HG03342 (cell line): ENCODE results near the gene CTDNEP1.

ENCODE experiments used
- ATAC-seq: cut with Tn5 transposase; IDR thresholded peaks from one replicate; pipeline ENCODE4 v1.9.1; 2021; ENCODE audit warnings: mild to moderate bottlenecking, moderate library complexity; ENCODE audit not compliant: unreplicated experiment

Gene CTDNEP1

DNA sequence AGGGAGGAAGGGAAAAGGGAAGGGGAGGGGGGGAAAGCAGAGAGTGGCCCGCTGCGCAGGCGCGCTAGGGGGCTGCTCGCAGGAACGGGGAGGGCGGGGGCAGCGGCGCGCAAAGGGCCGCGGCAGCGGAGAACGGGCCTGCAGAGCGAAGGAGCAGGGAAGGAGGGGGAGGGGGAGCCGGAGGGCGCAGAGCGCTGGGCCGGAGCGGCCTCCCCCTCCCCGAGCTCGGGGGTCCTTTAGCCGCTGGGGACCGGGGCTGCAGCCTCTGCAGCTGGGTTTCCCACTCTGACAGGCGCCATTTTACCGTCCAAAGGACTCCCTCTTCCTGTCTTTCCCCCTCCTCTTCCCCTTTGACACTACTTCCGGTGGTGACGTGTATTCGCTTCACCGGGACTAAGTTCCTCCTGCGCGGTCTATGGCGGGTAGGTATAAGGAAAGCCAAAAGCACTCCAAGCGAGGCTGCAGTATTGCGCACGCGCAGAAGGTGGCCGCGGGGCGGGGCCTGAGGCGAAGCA is at the start of gene CTDNEP1:
Gene CTDNEP1, minus strand, starts transcription at position 74 of the 515 bp plus-strand sequence. CDS start 438 bp downstream, outside the sequence.
- ATAC-seq: peak; percentile 74

DNA sequence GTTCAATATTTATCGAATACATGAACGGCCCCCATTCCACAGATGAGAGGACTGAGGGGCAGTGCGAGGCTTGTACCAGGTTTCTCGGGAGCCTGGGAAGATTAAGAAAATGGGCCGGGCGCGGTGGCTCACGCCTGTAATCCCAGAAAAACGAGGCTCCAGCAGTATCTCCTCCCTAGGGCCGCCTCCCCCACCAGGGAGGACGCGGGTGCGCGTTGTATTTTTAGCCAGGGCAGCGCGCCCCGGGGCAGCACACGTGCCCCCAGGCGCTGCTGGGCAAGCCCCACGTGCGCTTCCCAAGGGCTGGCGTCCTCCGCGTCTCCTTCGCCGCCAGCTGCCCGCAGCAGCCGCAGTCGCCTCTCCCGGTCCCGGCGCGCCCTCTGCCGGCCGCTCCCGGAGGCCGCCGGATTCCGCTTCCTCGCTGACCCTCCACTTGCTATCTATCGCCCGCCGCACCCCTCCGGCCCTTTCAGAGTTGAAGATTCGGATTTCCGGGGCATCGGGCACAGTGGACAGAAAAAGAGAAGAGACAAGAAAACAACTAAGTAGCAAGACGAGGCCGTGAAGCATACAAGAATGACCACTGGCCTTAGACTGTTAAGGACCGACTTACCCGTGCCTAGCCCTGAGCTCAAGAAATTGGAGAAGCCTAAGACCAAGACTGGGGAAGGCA is 44.8 kb upstream of the CTDNEP1 start:
- no peak for ATAC-seq

DNA sequence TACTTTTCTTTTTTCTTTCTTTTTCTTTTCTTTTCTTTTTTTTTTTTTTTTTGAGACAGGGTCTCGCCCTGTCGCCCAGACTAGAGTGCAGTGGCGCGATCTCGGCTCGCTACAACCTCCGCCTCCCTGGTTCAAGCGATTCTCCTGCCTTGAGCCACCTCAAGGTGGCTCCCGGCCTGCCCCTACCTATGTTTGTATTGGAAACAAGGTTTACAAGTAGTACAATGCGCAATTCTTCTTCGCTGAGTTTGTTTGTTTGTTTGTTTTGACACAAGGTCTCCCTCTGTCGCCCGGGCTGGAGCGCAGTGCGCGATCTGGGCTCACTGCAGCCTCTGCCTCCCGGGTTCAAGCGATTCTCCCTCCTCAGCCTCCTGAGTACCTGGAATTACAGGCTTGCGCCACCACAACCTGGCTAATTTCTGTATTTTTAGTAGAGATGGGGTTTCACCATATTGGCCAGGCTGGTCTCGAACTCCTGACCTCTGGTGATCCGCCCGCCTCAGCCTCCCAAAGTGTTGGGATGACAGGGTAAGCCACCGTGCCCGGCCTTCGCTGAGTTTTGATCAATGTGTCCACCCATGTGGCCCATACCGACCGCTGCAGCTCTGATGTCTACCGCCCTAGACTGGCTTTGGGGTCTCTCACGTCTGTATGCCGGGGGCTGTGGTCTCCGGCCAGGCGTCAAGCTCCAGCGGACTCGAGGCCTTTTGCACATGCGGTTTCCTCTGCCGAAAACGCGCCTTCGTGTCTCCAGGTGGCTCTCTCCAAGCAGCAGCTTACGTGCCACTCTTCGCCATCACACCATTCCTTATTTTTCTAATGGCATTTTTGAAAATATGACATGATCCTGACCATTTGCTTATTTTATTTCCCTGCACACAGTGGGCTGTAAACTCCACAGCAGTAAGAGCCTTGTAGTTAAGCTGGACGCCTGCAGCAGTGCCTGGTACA is 44.0 kb upstream of the CTDNEP1 start:
- ATAC-seq: no peak

DNA sequence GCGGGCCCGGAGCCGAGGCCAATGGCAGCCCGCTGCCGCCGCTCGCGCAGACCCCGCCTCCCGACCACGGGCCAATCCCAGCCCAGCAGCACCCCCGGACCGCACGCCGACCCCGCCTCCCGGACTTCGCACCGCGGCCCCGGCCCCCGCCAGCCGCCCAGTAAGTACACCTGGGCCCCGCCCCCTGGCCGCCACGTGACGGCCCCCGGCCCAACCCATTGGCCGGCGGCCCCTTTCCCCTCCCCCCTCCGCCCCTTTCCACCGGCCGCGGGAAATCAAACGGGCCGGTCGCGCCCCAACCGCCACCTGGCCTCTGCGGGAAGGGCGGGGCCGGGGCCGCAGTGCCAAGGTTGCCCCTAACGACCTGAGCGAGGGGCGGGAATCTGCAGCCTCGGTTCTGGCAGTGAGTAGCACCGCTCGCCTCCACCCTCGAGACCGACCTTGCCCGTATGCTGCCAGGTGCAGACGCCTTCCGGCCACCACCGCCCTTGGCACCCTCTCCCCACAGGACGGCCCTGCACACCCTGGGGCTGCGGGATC is 43.1 kb upstream of the CTDNEP1 start, which contains the start of gene YBX2:
Gene YBX2, minus strand, starts transcription at position 26 of the 540 bp plus-strand sequence. CDS start 139 bp downstream, outside the sequence.
- no peak for ATAC-seq

DNA sequence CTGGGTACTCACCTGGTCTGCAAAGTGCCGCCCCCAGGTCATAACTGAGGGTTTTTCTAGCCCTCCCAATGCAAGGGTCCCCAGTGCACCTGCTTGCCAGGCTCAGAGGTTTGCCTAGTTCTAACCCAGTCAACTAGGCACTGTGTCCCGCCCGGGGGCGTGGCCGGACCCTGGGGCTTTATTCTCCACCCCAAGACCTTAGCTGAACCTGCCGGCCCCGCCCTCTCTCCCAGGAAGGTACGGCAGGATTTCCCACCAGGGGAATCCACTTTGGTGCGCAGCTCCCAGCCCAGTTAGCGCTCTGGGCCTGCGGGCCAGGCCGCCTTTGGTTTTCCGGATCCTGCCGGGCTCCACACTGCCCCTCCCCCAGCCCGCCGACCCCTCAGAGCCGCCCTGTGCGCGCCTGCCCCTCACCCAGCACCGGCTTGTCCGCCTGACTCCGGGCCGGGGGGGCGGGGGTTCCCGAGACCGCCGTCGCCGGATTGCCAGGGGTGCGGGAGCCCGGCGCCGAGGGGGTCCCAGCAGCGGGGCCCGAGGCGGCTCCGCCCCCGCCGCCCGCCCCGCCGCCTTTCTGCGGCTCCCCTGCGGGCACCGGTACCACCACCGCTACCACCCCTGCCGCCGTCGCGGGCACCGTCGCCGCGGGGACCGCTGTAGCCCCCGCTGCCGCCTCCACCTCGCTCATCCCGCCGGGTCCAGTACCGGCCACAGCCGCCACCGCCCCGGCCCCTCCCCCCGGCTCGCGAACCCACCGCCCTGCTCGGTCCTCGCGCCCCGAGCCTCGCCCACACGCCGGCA is 42.5 kb upstream of the CTDNEP1 start:
- no peak for ATAC-seq

DNA sequence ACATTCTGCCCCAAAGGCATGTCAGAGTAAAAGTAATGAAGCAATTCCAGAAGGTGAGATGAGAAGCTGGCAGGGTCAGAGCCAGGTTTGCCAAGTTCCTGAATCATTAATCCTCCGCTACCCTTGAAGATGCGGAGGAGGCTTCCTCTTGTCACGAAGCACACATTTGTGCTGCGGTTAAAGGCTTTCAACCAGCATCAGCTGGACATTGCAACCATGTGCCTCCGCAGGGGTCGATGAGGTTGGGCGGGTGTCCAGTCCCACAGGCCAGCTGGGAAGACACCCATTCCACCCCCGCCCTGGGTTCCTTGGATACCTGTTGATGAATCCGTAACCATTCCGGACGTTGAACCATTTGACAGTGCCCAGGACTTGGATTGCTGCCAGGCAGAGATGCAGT is 41.6 kb upstream of the CTDNEP1 start:
- ATAC-seq: no peak

DNA sequence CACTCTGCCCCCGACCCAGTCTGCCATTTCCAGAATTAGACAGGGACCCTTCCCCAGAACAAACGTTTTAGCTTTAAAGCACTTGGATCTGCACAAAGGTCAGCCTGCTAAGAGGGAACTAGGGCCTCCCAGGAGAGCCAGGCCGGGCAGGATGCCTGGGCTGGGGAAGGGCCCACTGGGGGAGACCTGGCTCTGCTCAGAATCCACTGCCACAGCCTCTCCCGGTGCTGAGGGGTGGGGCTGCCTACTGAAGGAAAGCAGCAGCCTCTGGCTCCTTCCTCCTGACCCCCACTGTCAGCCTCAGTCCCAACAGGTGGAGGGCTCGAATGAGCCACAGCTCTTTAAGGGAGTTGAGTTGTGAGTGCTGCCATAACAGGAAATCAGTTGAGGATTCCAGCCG is 41.2 kb upstream of the CTDNEP1 start:
- ATAC-seq: no peak

DNA sequence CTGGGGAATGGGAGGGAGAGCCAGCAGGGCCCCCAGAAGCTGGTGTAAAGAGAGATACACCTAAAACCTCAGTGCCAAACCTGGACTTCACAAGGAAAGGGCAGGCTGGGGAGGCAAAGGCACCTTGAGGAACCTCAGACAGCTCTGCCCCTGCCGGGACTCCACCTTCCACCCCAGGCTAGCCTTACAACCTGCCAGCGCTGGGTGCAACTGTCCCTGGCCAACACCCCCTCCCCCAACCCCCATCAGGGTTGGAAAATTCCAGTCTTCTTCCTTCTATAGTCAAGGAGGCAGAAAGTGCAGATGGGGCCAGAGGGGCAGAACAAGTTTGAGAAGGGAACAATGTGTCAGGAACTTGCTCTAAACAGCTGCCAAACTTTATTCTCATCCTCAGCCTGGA is 40.7 kb upstream of the CTDNEP1 start:
- no peak for ATAC-seq

DNA sequence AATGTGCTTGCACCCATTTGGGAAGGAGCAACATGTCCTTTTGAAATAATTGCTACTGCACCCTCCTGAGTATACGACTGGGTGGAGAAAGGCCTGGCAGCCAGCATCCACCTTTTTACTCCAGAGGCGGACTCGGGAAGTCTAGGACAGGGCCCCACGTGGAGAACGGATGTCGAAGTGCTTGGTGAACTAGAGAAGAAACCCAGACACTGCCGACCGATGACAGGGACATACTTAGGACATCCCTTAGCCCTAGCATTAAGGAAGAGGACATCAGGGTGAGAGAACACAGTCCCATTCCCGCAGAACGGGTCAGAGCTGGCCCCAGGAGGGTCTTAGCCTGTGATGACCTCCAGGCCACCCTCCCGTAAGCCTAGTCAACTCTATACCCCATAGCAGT is 39.2 kb upstream of the CTDNEP1 start:
- no peak for ATAC-seq

DNA sequence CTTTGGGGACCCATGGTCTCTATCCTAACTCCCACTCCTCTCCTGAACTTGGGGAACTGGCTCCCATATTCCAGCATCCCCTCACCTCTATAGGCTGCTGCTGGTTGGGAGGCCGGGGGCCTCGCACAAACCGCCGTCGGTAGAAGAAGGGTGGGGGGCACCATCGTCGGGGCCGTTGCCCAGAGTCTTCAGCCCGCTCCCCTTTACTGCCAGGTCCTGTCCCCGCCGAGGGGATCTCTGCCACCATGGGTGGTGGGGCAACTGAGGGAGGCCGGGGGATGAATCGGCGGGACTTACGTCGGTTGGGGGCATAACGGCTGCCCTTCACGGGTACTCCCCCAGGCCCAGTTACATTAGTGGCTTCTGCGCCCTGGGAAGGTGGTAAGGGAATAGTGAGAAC is 38.6 kb upstream of the CTDNEP1 start:
- no peak for ATAC-seq

DNA sequence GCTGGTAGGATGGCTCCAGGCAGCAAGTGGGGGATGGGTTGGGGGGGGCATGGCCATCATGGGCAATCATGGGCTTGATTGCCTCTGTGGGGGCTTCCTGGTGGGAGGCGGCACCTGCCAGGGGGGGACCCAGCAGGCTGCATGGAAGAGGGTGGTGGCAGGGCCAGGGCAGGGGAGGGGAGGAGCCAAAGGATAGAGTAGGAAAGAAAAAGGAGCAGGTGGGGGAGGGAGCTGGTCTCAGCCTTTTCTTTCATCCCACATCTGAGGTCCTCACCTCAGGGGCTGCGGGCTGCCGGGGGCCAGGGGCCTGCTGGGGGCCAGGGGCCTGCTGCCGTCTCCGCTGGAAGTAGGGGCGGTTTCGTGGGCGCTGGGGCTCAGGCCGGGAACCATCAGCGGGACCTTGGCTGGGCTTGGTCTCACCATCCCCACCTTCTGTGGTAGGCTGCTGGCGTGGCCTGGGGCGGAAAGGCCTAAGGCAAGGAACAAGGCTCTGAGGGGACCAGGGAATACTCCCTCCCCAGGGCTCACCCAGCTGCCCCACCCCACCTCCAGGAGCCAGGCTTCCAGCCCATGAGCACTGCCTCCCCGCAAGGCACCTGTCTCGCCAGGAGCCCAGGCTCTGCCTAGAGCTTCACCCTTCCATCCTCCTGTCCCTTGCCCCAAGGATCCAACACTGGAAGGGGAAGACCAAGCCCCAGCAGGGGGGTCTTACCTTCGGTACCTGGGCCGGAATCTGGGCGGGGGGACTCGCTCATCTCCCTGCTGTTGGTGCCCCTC is 37.9 kb upstream of the CTDNEP1 start:
- no peak for ATAC-seq

DNA sequence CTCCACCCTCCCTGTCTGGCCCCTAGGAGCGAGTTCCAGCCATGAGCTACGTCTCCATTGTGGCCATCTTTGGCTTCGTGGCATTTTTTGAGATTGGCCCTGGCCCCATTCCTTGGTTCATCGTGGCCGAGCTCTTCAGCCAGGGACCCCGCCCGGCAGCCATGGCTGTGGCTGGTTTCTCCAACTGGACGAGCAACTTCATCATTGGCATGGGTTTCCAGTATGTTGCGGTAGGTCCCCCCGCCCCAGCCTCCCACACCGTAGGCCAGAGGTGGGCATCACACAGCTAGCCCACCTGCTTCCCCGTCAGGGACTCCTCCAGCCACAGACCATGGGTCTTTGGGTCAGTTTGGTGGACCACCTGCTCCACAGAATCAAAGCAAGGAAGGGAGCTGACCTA is 34.1 kb upstream of the CTDNEP1 start:
- no peak for ATAC-seq

DNA sequence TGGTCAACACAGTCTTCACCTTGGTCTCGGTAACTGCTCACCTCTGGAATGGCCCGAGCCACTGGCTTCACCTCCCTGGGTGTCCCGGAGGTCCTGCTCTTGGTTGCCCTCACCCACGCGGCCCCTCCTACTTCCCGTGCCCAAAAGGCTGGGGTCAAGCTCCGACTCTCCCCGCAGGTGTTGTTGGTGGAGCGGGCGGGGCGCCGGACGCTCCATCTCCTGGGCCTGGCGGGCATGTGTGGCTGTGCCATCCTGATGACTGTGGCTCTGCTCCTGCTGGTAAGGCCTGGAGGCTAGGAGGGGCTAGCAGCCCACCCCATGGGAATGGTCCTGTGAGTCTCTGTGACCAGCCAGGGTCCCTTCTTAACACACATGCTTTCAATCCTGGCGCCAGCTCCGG is 33.4 kb upstream of the CTDNEP1 start:
- ATAC-seq: no peak

DNA sequence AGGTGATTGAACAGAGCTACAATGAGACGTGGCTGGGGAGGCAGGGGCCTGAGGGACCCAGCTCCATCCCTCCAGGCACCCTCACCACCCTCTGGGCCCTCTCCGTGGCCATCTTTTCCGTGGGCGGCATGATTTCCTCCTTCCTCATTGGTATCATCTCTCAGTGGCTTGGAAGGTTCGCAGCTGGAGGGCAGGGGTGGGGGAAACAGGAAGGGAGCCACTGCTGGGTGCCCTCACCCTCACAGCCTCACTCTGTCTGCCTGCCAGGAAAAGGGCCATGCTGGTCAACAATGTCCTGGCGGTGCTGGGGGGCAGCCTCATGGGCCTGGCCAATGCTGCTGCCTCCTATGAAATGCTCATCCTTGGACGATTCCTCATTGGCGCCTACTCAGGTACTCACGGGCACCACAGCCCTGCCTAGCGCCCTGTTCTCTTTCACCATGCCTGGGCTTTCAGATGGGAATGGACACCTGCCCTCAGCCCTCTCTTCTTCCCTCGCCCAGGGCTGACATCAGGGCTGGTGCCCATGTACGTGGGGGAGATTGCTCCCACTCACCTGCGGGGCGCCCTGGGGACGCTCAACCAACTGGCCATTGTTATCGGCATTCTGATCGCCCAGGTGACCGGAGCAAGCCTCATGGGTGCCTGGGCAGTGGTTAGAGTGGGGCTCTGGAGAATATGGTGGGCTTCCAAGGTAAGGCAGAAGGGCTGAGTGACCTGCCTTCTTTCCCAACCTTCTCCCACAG is 32.1 kb upstream of the CTDNEP1 start:
- ATAC-seq: no peak

DNA sequence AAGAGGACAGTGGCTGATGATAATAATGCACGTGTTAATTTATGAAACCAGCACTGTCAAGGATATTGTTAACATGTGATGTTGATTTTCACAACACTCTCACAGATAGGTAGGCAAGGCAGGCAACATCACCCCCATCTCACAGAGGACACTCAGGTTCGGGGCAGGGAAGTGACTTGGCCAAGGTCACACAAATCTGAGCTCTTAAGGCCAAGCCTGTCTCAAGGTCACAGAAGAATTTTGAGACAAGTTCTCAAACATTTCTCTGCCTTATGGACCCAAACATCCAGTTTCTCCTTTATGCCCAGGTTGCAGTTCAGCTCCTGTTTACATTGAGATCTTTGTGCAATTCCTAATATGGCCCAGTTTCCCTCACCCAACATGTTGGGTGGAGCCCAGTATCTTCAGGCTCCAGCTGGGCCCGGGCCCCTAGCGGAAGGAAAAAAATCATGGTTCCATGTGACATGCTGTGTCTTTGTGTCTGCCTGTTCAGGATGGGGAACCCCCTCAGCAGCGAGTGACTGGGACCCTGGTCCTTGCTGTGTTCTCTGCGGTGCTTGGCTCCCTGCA is 31.3 kb upstream of the CTDNEP1 start:
- no peak for ATAC-seq

DNA sequence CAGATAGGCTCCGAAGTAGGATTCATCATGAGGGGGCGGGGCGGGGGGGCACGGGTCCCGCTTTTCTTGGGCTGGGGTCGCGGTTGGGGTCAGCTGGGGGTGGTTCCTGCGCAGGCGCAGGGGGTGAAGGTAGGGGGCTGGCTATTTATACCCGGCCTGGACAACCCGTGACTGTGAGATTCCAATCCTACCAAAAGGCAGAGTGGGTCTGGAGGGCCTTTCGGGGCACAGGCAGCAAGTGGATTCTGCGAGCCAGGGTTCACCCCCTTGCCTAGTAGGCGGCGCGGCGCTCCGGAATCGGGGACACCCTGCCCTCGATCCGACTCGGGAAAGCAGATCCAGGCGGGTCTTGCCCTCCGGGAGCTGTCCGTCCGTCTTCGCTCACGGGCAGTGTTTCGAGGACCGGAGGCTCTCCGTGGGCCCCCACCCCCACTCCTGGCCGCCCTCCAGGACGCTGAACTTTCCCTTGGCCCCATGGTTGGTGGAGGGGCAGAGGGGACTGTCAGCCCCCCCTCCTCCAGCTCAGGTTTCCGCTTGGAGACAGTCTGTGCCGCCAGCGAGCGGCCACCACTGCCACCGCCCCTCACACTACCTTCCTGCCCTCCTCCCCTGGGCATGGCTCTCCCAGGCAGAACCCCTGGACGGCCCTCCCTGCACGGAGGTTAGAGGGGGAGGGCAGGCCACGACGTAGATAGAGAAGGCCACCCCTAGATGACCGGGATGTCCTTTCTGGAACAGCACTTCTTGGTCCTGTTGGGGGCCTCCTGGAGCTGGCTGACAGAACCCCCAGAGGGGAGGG is 30.6 kb upstream of the CTDNEP1 start:
- no peak for ATAC-seq

DNA sequence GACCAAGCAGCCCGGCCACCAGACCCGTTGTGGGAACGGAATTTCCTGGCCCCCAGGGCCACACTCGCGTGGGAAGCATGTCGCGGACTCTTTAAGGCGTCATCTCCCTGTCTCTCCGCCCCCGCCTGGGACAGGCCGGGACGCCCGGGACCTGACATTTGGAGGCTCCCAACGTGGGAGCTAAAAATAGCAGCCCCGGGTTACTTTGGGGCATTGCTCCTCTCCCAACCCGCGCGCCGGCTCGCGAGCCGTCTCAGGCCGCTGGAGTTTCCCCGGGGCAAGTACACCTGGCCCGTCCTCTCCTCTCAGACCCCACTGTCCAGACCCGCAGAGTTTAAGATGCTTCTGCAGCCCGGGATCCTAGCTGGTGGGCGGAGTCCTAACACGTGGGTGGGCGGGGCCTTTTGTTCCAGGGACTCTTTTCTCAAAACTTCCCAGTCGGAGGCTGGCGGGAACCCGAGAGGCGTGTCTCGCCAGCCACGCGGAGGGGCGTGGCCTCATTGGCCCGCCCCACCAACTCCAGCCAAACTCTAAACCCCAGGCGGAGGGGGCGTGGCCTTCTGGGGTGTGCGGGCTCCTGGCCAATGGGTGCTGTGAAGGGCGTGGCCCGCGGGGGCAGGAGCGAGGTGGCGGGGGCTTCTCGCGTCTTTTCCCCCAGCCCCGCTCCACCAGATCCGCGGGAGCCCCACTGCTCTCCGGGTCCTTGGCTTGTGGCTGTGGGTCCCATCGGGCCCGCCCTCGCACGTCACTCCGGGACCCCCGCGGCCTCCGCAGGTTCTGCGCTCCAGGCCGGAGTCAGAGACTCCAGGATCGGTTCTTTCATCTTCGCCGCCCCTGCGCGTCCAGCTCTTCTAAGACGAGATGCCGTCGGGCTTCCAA is 29.8 kb upstream of the CTDNEP1 start, which contains the start of gene SLC2A4:
Gene SLC2A4, plus strand, starts transcription at position 645 of the 879 bp plus-strand sequence. Its CDS starts 217 bp downstream, at position 862.
- peak; percentile 63 for ATAC-seq
